Keratinocyte (primary cell): ENCODE measurements around the gene MGP. TPM values are rescaled to one million over a fixed set of nuclear protein-coding genes. Genes with fewer than 3 reads are reported as not detected.

Source experiments
- DNase-seq: peaks from one replicate; pipeline ENCODE4 v3.0.0-alpha.2; 2011; ENCODE audit warnings: low read depth, missing footprints, low spot score
- FAIRE-seq: peaks from 2 replicates; lab custom pipeline; 2011; peaks lifted over from hg19 to GRCh38; lab: Jason Lieb, UNC
- H2AFZ ChIP-seq: 2 replicates; pipeline ENCODE4 v1.6.0; 2012; ENCODE audit warnings: low read length, control low read depth, inconsistent platforms; ENCODE audit not compliant: control insufficient read depth
- H3K27ac ChIP-seq: 2 replicates; pipeline ENCODE4 v1.5.1; 2011; ENCODE audit warnings: low read length; ENCODE audit not compliant: control insufficient read depth, insufficient read depth
- H3K27me3 ChIP-seq: 3 replicates; pipeline ENCODE4 v1.6.0; 2011; ENCODE audit warnings: low read length; ENCODE audit not compliant: control insufficient read depth, insufficient read depth; ENCODE audit errors: extremely low read depth
- H3K36me3 ChIP-seq, 2 experiments: 2 replicates in 1 of 2; 3 replicates in 1 of 2; pipeline ENCODE4 v1.5.1; 2011; ENCODE audit warnings: low read length in 2 of 2, mild to moderate bottlenecking in 1 of 2; ENCODE audit not compliant: control insufficient read depth in 2 of 2, insufficient read depth in 2 of 2; ENCODE audit errors: extremely low read depth in 1 of 2
- H3K4me1 ChIP-seq: 3 replicates; pipeline ENCODE4 v1.5.1; 2011; ENCODE audit warnings: low read length; ENCODE audit not compliant: control insufficient read depth, insufficient read depth; ENCODE audit errors: extremely low read depth
- H3K4me2 ChIP-seq: 3 replicates; pipeline ENCODE4 v1.6.0; 2011; ENCODE audit warnings: low read depth, low read length; ENCODE audit not compliant: control insufficient read depth, insufficient read depth; ENCODE audit errors: extremely low read depth
- H3K4me3 ChIP-seq, 3 experiments: fragments of 200-600 bp in 1 of 3; sonication (generic) in 1 of 3; 2 replicates in 2 of 3; 3 replicates in 1 of 3; pipeline ENCODE4 v1.5.1; 2011 to 2016; ENCODE audit warnings: low read length in 3 of 3, mild to moderate bottlenecking in 3 of 3, control low read depth in 2 of 3, inconsistent platforms in 1 of 3, low read depth in 1 of 3, mixed read lengths in 1 of 3, mixed run types in 1 of 3, moderate library complexity in 1 of 3; ENCODE audit not compliant: control insufficient read depth in 2 of 3, insufficient read depth in 2 of 3; ENCODE audit errors: extremely low read depth in 1 of 3
- H3K79me2 ChIP-seq: 2 replicates; pipeline ENCODE4 v1.6.0; 2012; ENCODE audit warnings: low read length; ENCODE audit not compliant: control insufficient read depth, insufficient read depth
- H3K9ac ChIP-seq: 3 replicates; pipeline ENCODE4 v1.6.0; 2011; ENCODE audit warnings: low read length; ENCODE audit not compliant: control insufficient read depth, insufficient read depth; ENCODE audit errors: extremely low read depth
- H3K9me1 ChIP-seq: 3 replicates; pipeline ENCODE4 v1.6.0; 2011; ENCODE audit warnings: low read length; ENCODE audit not compliant: control insufficient read depth, insufficient read depth; ENCODE audit errors: extremely low read depth
- H3K9me3 ChIP-seq: 2 replicates; pipeline ENCODE4 v1.5.1; 2012; ENCODE audit warnings: low read depth, low read length; ENCODE audit not compliant: control insufficient read depth
- H4K20me1 ChIP-seq: 3 replicates; pipeline ENCODE4 v1.6.0; 2011; ENCODE audit warnings: low read length; ENCODE audit not compliant: control insufficient read depth, insufficient read depth; ENCODE audit errors: extremely low read depth
- EZH2 ChIP-seq: IDR thresholded peaks from one replicate; pipeline ENCODE4 v1.6.1; 2012; ENCODE audit warnings: inconsistent platforms, mild to moderate bottlenecking, low read length, moderate library complexity
- dilution Hi-C: fragments of 300-500 bp; cut with MboI; formaldehyde crosslinking; loops from one replicate; pipeline ENCODE4 v1.7.0; 2020; ENCODE audit warnings: low sequenced_read_pairs; ENCODE audit not compliant: extremely low pct_ligation_motif_present
- polyA plus RNA-seq, 5 experiments: library from polyadenylated mRNA; depleted of rRNA in 3 of 5; stranded (reverse) in 3 of 5; stranded (forward) in 1 of 5; unstranded in 1 of 5; fragments of >200 nt; gene quantifications; 1 replicate in 1 of 5; 2 replicates in 3 of 5; 3 replicates in 1 of 5; pipeline versions ENCODE4 v1.2.1 to v1.2.3, GENCODE V29; 2011 to 2012; ENCODE audit warnings: missing spikeins in 2 of 5, low read depth in 1 of 5, low replicate concordance in 1 of 5
- TF ChIP-seq, protein P1 (sequence below), 3 experiments: IDR thresholded peaks in 1 of 3; conservative IDR thresholded peaks in 1 of 3; optimal IDR thresholded peaks in 1 of 3; 2 replicates in 2 of 3; 3 replicates in 1 of 3; pipeline versions ENCODE3 to v1.5.1; 2011; ENCODE audit warnings: low read length in 3 of 3, mild to moderate bottlenecking in 3 of 3, moderate library complexity in 2 of 3, control low read depth in 1 of 3, inconsistent platforms in 1 of 3; ENCODE audit not compliant: insufficient read depth in 2 of 3; ENCODE audit errors: extremely low read depth in 1 of 3

MGP gene
- polyA plus RNA-seq, 1 donor (not counting 4 experiments of a cell fraction or from before 2014, with no cell fraction given), result 0.24 TPM

DNA sequence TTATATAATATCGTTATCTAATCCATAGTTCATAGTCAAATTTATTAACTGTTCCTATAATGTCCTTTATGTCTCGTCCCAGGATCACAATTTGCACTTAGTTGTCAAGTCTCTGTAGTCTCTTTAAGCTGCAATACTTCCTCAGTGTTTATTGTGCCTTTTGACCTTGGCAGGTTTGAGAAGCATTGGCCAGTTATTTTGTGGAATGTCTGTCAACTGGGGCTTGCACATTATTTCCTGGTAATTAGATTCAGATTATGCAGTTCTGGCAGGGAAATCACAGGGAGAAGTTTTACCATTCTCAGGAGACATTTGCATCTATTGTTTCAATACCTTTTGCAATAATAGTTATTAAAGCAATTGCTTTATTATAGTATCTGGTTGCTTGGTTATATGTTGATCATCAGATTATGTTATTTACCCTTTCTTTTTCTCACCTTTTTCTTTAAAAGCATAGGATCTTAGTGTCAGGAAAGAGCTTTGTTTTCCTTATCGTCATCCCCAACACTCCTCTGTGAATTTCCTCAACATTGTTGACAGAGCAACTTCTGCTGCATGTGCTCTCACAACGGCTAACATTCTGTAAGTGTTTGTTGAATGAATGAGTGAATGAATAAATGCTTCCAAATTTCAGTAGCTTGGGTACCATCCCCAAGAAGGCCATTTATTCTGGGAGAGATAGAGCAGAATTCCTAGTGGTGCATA, 38.6 kb downstream of the MGP start:
- DNase-seq (no peak), FAIRE-seq (no peak)

DNA sequence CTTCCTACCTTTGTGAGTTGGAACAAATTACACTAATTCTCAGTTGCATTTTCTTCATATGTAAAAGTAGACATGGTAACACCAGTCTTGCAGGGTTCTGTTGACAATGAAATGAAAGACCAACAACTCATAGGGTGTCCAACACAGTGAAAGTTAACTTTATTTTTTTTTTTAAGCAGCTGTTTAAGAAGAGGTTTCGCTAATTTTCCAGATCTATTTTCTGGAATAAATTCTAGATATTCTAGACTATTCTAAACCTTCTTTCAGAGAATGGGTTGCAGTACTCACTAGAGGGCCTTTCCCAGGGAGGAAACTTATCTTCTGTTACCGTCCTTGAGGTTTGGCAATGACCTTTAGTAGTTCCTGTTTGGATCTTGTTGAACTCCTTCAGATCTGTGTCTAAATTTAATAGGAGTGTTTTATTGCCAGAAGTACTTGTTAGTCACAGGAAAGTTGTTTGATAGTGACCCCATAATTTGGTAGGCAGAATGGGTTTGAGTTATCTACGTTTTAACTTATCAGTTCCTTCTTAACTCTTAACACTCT, 39.5 kb downstream of the MGP start:
- Histone ChIP-seq H3K79me2 (no peaks in the 10 kb centered on the region), H2AFZ (peak overlapping the region; percentile 11)
- dilution Hi-C loops, result no loop called here

More for the DNA sequence above, 38.6 kb downstream of the MGP start:
- no peaks in the 10 kb centered on the region for H3K27me3 ChIP-seq
- H2AFZ ChIP-seq, result no peak overlapping the region
- no peak overlapping the region for H3K4me3 ChIP-seq
- H3K79me2 ChIP-seq, result no peaks in the 10 kb centered on the region
- H3K4me2 ChIP-seq, result no peak overlapping the region
- H3K9me1 ChIP-seq, result no peaks in the 10 kb centered on the region
- TF ChIP-seq EZH2, result no peak
- TF ChIP-seq, protein P1, sequence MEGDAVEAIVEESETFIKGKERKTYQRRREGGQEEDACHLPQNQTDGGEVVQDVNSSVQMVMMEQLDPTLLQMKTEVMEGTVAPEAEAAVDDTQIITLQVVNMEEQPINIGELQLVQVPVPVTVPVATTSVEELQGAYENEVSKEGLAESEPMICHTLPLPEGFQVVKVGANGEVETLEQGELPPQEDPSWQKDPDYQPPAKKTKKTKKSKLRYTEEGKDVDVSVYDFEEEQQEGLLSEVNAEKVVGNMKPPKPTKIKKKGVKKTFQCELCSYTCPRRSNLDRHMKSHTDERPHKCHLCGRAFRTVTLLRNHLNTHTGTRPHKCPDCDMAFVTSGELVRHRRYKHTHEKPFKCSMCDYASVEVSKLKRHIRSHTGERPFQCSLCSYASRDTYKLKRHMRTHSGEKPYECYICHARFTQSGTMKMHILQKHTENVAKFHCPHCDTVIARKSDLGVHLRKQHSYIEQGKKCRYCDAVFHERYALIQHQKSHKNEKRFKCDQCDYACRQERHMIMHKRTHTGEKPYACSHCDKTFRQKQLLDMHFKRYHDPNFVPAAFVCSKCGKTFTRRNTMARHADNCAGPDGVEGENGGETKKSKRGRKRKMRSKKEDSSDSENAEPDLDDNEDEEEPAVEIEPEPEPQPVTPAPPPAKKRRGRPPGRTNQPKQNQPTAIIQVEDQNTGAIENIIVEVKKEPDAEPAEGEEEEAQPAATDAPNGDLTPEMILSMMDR (optimal IDR thresholded peaks at IDR 0.05 in 1 of 3, IDR thresholded peaks at IDR 0.05 in 1 of 3, conservative IDR thresholded peaks at IDR 0.05 in 1 of 3; ENCODE audit: extremely low read depth in 1 of 3, insufficient read depth in 2 of 3, low read length in 3 of 3), result no peak
- no peak overlapping the region for H3K27ac ChIP-seq
- no peaks in the 10 kb centered on the region for H3K36me3 ChIP-seq
- H4K20me1 ChIP-seq, result no peaks in the 10 kb centered on the region
- H3K9me3 ChIP-seq, result no peaks in the 10 kb centered on the region
- H3K4me1 ChIP-seq, result peaks cover 26% of the 10 kb centered on the region
- no peak overlapping the region for H3K9ac ChIP-seq
- dilution Hi-C loops, result no loop called here

More for the DNA sequence above, 39.5 kb downstream of the MGP start:
- no peaks in the 10 kb centered on the region for H3K9me1 ChIP-seq
- DNase-seq (no peak), FAIRE-seq (no peak)
- TF ChIP-seq, protein P1 (optimal IDR thresholded peaks at IDR 0.05 in 1 of 3, IDR thresholded peaks at IDR 0.05 in 1 of 3, conservative IDR thresholded peaks at IDR 0.05 in 1 of 3; ENCODE audit: extremely low read depth in 1 of 3, insufficient read depth in 2 of 3, low read length in 3 of 3), result no peak
- TF ChIP-seq EZH2, result no peak
- no peak overlapping the region for H3K9ac ChIP-seq
- peaks cover 29% of the 10 kb centered on the region for H3K4me1 ChIP-seq
- no peak overlapping the region for H3K4me2 ChIP-seq
- no peaks in the 10 kb centered on the region for H3K27me3 ChIP-seq
- H3K27ac ChIP-seq, result no peak overlapping the region
- H3K4me3 ChIP-seq, result no peak overlapping the region
- no peaks in the 10 kb centered on the region for H4K20me1 ChIP-seq
- H3K9me3 ChIP-seq, result no peaks in the 10 kb centered on the region
- no peaks in the 10 kb centered on the region for H3K36me3 ChIP-seq
